IPS-20b (cell line): Measurements from ENCODE around the gene SH3D19.

Experiments
- H3K27ac ChIP-seq: one replicate; pipeline ENCODE4 v1.5.1; 2013; ENCODE audit warnings: low read length
- H3K27me3 ChIP-seq: 2 replicates; pipeline ENCODE4 v1.6.1; 2013; ENCODE audit warnings: mild to moderate bottlenecking, low read length, inconsistent platforms; ENCODE audit not compliant: insufficient read depth
- H3K36me3 ChIP-seq: 2 replicates; pipeline ENCODE4 v1.6.1; 2013; ENCODE audit warnings: low read depth, mild to moderate bottlenecking, inconsistent platforms, low read length, moderate library complexity; ENCODE audit not compliant: insufficient read depth
- H3K4me1 ChIP-seq: 2 replicates; pipeline ENCODE4 v1.6.1; 2013; ENCODE audit warnings: mild to moderate bottlenecking, control low read depth, inconsistent platforms, low read length, moderate library complexity; ENCODE audit not compliant: insufficient read depth
- H3K4me3 ChIP-seq: 2 replicates; pipeline ENCODE4 v1.5.1; 2013; ENCODE audit warnings: mild to moderate bottlenecking, low read length, inconsistent platforms
- H3K9ac ChIP-seq: 2 replicates; pipeline ENCODE4 v1.6.1; 2013; ENCODE audit warnings: low read depth, mild to moderate bottlenecking, inconsistent platforms, low read length, moderate library complexity
- H3K9me3 ChIP-seq: 2 replicates; pipeline ENCODE4 v1.6.1; 2013; ENCODE audit warnings: mild to moderate bottlenecking, low read depth, low read length, inconsistent platforms; ENCODE audit not compliant: insufficient read depth

Gene SH3D19

GRCh38 chr4:151202851-151203455, 122.5 kb downstream of the SH3D19 start:
- H3K4me1 ChIP-seq = no peaks in the 10 kb centered on the region
- H3K36me3 ChIP-seq = no peaks in the 10 kb centered on the region
- H3K4me3 ChIP-seq = no peak overlapping the region
- H3K9me3 ChIP-seq = no peaks in the 10 kb centered on the region
- H3K27me3 ChIP-seq = no peaks in the 10 kb centered on the region
- H3K9ac ChIP-seq = no peak overlapping the region
- no peak overlapping the region for H3K27ac ChIP-seq

- Histone ChIP-seq H3K27ac (no peak overlapping the region), H3K27me3 (no peaks in the 10 kb centered on the region), H3K4me3 (no peak overlapping the region), H3K4me1 (no peaks in the 10 kb centered on the region), H3K9ac (no peak overlapping the region), H3K36me3 (no peaks in the 10 kb centered on the region), H3K9me3 (no peaks in the 10 kb centered on the region)
Measured at GRCh38 chr4:151202381-151202780, 123.0 kb downstream of the SH3D19 start.

- no peak overlapping the region for H3K9ac ChIP-seq
- no peaks in the 10 kb centered on the region for H3K4me1 ChIP-seq
- H3K9me3 ChIP-seq = no peaks in the 10 kb centered on the region
- no peak overlapping the region for H3K27ac ChIP-seq
- H3K36me3 ChIP-seq = no peaks in the 10 kb centered on the region
- no peak overlapping the region for H3K4me3 ChIP-seq
- no peaks in the 10 kb centered on the region for H3K27me3 ChIP-seq
Measured at GRCh38 chr4:151199319-151200190, 125.8 kb downstream of the SH3D19 start.

- H3K4me1 ChIP-seq = no peaks in the 10 kb centered on the region
- H3K27me3 ChIP-seq = no peaks in the 10 kb centered on the region
- no peaks in the 10 kb centered on the region for H3K9me3 ChIP-seq
- no peak overlapping the region for H3K4me3 ChIP-seq
- H3K27ac ChIP-seq = no peak overlapping the region
- no peaks in the 10 kb centered on the region for H3K36me3 ChIP-seq
- H3K9ac ChIP-seq = no peak overlapping the region
Measured at GRCh38 chr4:151198748-151199147, 126.7 kb downstream of the SH3D19 start.

- Histone ChIP-seq H3K27me3 (no peaks in the 10 kb centered on the region), H3K9ac (no peak overlapping the region), H3K4me3 (no peak overlapping the region), H3K36me3 (no peaks in the 10 kb centered on the region), H3K9me3 (no peaks in the 10 kb centered on the region), H3K4me1 (no peaks in the 10 kb centered on the region), H3K27ac (no peak overlapping the region)
Measured at GRCh38 chr4:151197247-151197646, 128.2 kb downstream of the SH3D19 start.

- no peaks in the 10 kb centered on the region for H3K36me3 ChIP-seq
- peaks cover 5% of the 10 kb centered on the region for H3K9me3 ChIP-seq
- no peaks in the 10 kb centered on the region for H3K4me1 ChIP-seq
- no peak overlapping the region for H3K4me3 ChIP-seq
- H3K9ac ChIP-seq = no peak overlapping the region
- H3K27me3 ChIP-seq = no peaks in the 10 kb centered on the region
- no peak overlapping the region for H3K27ac ChIP-seq
Measured at GRCh38 chr4:151195801-151196200, 129.6 kb downstream of the SH3D19 start.

- H3K27ac ChIP-seq = no peak overlapping the region
- no peak overlapping the region for H3K9ac ChIP-seq
- no peaks in the 10 kb centered on the region for H3K36me3 ChIP-seq
- H3K4me3 ChIP-seq = no peak overlapping the region
- no peaks in the 10 kb centered on the region for H3K27me3 ChIP-seq
- H3K4me1 ChIP-seq = no peaks in the 10 kb centered on the region
- H3K9me3 ChIP-seq = peaks cover 12% of the 10 kb centered on the region
Measured at GRCh38 chr4:151193414-151193813, 132.0 kb downstream of the SH3D19 start.

- peaks cover 12% of the 10 kb centered on the region for H3K9me3 ChIP-seq
- H3K4me3 ChIP-seq = no peak overlapping the region
- H3K36me3 ChIP-seq = no peaks in the 10 kb centered on the region
- H3K4me1 ChIP-seq = no peaks in the 10 kb centered on the region
- H3K27ac ChIP-seq = no peak overlapping the region
- H3K27me3 ChIP-seq = no peaks in the 10 kb centered on the region
- no peak overlapping the region for H3K9ac ChIP-seq
Measured at GRCh38 chr4:151192556-151193235, 132.7 kb downstream of the SH3D19 start.

- H3K4me3 ChIP-seq = no peak overlapping the region
- no peaks in the 10 kb centered on the region for H3K27me3 ChIP-seq
- H3K27ac ChIP-seq = no peak overlapping the region
- no peaks in the 10 kb centered on the region for H3K9me3 ChIP-seq
- no peak overlapping the region for H3K9ac ChIP-seq
- no peaks in the 10 kb centered on the region for H3K4me1 ChIP-seq
- no peaks in the 10 kb centered on the region for H3K36me3 ChIP-seq
Measured at GRCh38 chr4:151184523-151185458, 140.6 kb downstream of the SH3D19 start.

GRCh38 chr4:151182455-151182996, 142.9 kb downstream of the SH3D19 start:
- H3K4me1 ChIP-seq = no peaks in the 10 kb centered on the region
- H3K27me3 ChIP-seq = no peaks in the 10 kb centered on the region
- no peak overlapping the region for H3K4me3 ChIP-seq
- no peak overlapping the region for H3K9ac ChIP-seq
- no peaks in the 10 kb centered on the region for H3K36me3 ChIP-seq
- no peak overlapping the region for H3K27ac ChIP-seq
- H3K9me3 ChIP-seq = no peaks in the 10 kb centered on the region

GRCh38 chr4:151176685-151177084, 148.7 kb downstream of the SH3D19 start:
- H3K4me3 ChIP-seq = no peak overlapping the region
- H3K36me3 ChIP-seq = peaks cover 48% of the 10 kb centered on the region

More at GRCh38 chr4:151176685-151177084, 148.7 kb downstream of the SH3D19 start:
- H3K9me3 ChIP-seq = no peaks in the 10 kb centered on the region
- H3K27me3 ChIP-seq = no peaks in the 10 kb centered on the region
- no peaks in the 10 kb centered on the region; the same call in 1 of the 2 replicates for H3K4me1 ChIP-seq
- H3K9ac ChIP-seq = no peak overlapping the region
- no peak overlapping the region for H3K27ac ChIP-seq
